Measurements from ENCODE around the gene PITPNM1. TPM values are rescaled to one million over a fixed set of nuclear protein-coding genes. Genes with fewer than 3 reads are reported as not detected.
A peak's percentile ranks its signal among the peaks of the same experiment; 100 is the strongest.

Gene PITPNM1
- polyA plus RNA-seq, 1 donor from 2014 or later = 25.8 TPM

- no peaks in the 10 kb centered on the region for H3F3A ChIP-seq (ENCODE audit: insufficient read depth, low read length, poor library complexity, severe bottlenecking)
- no peak overlapping the region for H2AFZ ChIP-seq (ENCODE audit: low read depth, low read length)
- H3K4me2 ChIP-seq (ENCODE audit: low read length) = no peak overlapping the region
- no peaks in the 10 kb centered on the region for H3K9me3 ChIP-seq (ENCODE audit: low read length)
- peak overlapping the region; percentile 90 for H3K27ac ChIP-seq (ENCODE audit: low read length)
- no peaks in the 10 kb centered on the region for H4K20me1 ChIP-seq (ENCODE audit: insufficient read depth)
- no peaks in the 10 kb centered on the region for H3K36me3 ChIP-seq (ENCODE audit: insufficient read depth, low read length)
- H3K9ac ChIP-seq (ENCODE audit: low read length) = peak overlapping the region; percentile 80
- TF ChIP-seq POLR2AphosphoS5 (IDR thresholded peaks at IDR 0.05) = no peak
- TF ChIP-seq, protein P1, sequence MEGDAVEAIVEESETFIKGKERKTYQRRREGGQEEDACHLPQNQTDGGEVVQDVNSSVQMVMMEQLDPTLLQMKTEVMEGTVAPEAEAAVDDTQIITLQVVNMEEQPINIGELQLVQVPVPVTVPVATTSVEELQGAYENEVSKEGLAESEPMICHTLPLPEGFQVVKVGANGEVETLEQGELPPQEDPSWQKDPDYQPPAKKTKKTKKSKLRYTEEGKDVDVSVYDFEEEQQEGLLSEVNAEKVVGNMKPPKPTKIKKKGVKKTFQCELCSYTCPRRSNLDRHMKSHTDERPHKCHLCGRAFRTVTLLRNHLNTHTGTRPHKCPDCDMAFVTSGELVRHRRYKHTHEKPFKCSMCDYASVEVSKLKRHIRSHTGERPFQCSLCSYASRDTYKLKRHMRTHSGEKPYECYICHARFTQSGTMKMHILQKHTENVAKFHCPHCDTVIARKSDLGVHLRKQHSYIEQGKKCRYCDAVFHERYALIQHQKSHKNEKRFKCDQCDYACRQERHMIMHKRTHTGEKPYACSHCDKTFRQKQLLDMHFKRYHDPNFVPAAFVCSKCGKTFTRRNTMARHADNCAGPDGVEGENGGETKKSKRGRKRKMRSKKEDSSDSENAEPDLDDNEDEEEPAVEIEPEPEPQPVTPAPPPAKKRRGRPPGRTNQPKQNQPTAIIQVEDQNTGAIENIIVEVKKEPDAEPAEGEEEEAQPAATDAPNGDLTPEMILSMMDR (IDR thresholded peaks at IDR 0.05; ENCODE audit: poor library complexity, severe bottlenecking) = no peak
- H3K79me2 ChIP-seq (replicated peaks; ENCODE audit: insufficient read depth, low read length) = peaks cover 4% of the 10 kb centered on the region
- H3K4me3 ChIP-seq (ENCODE audit: low read length) = peak overlapping the region; percentile 73
- H3K9me2 ChIP-seq (ENCODE audit: insufficient read depth, low read length) = no peaks in the 10 kb centered on the region
- no peaks in the 10 kb centered on the region for H3K27me3 ChIP-seq (ENCODE audit: insufficient read depth, low read depth, low read length)
Observed at GRCh38 chr11:67483831-67484665, 21.1 kb downstream of the PITPNM1 start.

DNA sequence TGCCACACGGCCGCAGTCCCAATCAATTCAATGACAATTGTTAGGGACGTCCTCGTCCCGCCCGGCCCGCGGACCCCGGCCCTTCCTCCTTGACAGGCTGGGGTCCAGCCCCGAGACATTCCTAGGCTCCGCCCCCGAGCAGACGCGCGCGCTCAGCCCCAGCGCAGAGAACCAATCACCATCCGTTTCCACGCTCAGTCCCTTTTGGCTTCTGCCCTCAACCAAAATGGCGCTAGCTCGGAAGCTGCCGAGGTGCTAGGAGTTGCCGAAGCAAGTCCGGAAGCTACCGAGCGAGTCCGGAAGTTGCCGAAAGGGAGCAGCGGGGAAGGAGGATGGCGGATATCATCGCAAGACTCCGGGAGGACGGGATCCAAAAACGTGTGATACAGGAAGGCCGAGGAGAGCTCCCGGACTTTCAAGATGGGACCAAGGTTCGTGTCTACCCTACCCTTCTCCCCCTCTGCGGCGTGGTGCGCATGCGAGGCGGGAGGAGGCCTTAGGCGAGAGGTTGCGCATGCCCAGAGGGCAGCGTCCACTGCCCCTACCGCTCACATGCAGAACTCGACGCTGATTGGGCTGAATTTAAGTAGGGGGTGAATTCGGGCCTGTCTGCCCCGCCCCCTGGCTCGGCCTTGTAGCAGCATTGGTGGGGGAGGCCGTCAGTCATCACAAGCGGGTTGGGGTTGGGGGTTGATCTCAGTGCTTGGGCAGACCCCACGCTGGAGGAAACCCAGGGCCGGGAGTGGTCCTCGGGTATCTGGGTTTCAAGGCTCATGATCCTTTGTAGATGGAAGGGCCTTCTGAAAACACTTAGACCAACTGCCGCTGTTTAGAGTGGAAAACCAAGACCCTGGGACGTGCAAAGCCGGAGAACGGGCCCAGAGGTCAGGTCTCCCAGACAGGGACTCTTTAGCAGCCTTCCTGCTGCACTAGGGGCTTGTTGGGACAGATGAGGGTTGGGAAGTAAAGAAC lies 22.1 kb downstream of the PITPNM1 start, which contains the start of gene AIP:
AIP (plus strand) TSS at position 200 of the 972 bp plus-strand sequence; CDS start at position 333, 133 bp downstream.
- Histone ChIP-seq H2AFZ (ENCODE audit: low read depth, low read length) (peak within 1 kb of the TSS; percentile 71), H3K9me2 (ENCODE audit: insufficient read depth, low read length) (no peaks in the 10 kb centered on the region), H3K79me2 (replicated peaks; ENCODE audit: insufficient read depth, low read length) (peaks cover 4% of the 10 kb centered on the region), H4K20me1 (ENCODE audit: insufficient read depth) (no peaks in the 10 kb centered on the region), H3F3A (ENCODE audit: insufficient read depth, low read length, poor library complexity, severe bottlenecking) (no peaks in the 10 kb centered on the region), H3K9me3 (ENCODE audit: low read length) (no peaks in the 10 kb centered on the region), H3K27me3 (ENCODE audit: insufficient read depth, low read depth, low read length) (no peaks in the 10 kb centered on the region), H3K4me3 (ENCODE audit: low read length) (peak within 1 kb of the TSS; percentile 73), H3K27ac (ENCODE audit: low read length) (peak within 1 kb of the TSS; percentile 90), H3K36me3 (ENCODE audit: insufficient read depth, low read length) (no peaks in the 10 kb centered on the region), H3K9ac (ENCODE audit: low read length) (peak within 1 kb of the TSS; percentile 80), H3K4me2 (ENCODE audit: low read length) (peak within 1 kb of the TSS; percentile 64)
- TF ChIP-seq REST (IDR thresholded peaks at IDR 0.05; ENCODE audit: borderline replicate concordance) (peak; percentile 90), TAF1 (IDR thresholded peaks at IDR 0.05; ENCODE audit: low read depth) (peak; percentile 82), MXI1 (conservative IDR thresholded peaks at IDR 0.05; ENCODE audit: poor library complexity, severe bottlenecking) (peak; percentile 70), EZH2 (IDR thresholded peaks at IDR 0.05; ENCODE audit: borderline replicate concordance, insufficient read depth, low read length, poor library complexity, severe bottlenecking) (no peak), RAD21 (conservative IDR thresholded peaks at IDR 0.05) (no peak), EP300 (conservative IDR thresholded peaks at IDR 0.05; ENCODE audit: poor library complexity, severe bottlenecking) (peak; percentile 48), SMC3 (conservative IDR thresholded peaks at IDR 0.05; ENCODE audit: poor library complexity) (peak; percentile 37), POLR2AphosphoS5 (IDR thresholded peaks at IDR 0.05) (peak; percentile 80)
- TF ChIP-seq, protein P1 (IDR thresholded peaks at IDR 0.05; ENCODE audit: poor library complexity, severe bottlenecking) = peak; percentile 66
